ENCODE data around the gene HDAC7.

HDAC7 gene

GRCh38 chr12:47778881-47779280 lies 40.8 kb downstream of the HDAC7 start:
- no peak for DNase-seq (ENCODE audit: low spot score)

GRCh38 chr12:47777741-47778558 lies 41.8 kb downstream of the HDAC7 start:
- DNase-seq (ENCODE audit: low spot score) = no peak

DNA sequence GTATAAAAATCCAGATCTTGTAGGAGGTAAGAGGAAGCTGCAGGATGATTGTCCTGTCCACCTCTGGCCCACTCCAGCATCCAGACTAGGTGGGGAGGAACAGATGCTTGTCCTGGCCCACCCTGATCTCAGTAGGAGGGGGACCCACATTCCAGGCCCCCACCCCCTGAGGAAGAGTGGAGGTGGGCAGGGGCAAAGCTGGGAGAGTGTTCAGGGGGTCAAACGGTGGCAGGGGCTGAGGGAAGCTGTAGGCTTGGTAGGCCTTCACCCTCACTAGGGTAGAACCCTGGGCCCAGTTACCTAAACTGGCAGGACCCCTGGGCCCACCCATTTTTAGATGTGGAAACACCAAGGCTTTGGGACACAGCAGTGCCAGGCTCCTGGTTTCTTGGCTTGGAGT lies 42.6 kb downstream of the HDAC7 start:
- no peak for DNase-seq (ENCODE audit: low spot score)

- no peak for DNase-seq (ENCODE audit: low spot score)
Observed at GRCh38 chr12:47776471-47777143, 43.1 kb downstream of the HDAC7 start.

- DNase-seq (ENCODE audit: low spot score) = no peak
Observed at GRCh38 chr12:47775100-47775911, 44.4 kb downstream of the HDAC7 start.

DNA sequence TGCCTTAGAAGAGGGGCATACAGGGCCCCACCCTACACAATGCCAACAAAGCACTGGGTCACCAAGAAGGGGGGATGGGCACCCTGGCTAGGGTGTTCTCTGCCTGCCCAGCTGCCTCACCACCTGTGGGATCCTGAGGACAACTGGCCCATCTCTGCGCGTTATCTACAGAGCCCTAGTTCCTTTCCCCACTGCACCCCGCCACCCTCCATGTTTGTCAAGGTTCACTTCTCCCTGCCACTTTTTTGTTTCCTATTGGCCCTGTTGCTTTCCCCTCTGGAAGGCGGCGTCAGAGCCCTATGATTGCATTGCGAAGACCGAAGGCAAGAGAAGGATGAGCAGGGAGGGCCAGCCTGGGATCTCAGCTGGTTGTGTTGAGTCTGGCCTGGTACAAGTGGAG lies 45.0 kb downstream of the HDAC7 start:
- no peak for DNase-seq (ENCODE audit: low spot score)

DNA sequence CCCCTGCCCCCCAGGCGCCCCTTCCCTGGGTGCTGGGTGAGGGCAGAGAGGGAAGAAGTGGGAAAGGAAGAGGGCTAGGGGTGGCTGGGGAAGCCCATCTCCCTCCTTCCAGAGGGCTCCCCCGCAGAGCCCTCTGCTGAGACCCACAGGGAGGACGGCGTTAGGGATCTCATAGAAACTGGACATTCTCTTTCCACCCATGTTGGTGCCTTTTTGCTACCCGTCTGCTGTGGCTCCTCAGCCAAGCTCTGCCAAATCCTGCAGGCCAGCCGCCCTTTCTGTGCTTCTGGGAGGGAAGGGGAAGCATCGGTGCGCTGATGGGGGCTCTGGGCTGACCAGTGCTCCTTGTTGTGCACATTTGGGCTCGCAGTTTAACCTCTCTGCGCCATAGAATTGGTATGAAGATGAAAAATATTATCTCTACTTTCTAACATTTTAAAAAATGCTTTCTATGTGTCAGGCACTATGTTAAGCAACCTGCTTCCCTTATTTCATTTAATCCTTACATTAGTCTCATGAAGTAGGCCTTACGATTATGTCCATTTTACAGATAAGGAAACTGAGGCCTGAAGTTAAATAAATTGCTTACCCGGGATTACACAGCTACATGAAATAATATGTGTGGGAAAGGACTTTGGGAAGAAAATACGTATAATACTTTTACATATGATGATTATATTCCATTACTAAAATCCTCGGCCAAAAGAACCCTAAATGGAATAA lies 45.7 kb downstream of the HDAC7 start:
- DNase-seq (ENCODE audit: low spot score) = no peak

GRCh38 chr12:47773062-47773857 lies 46.4 kb downstream of the HDAC7 start, which contains the start of gene SLC48A1:
SLC48A1 (plus strand) TSS chr12:47773238; CDS start chr12:47773305, 67 bp downstream.
- DNase-seq (ENCODE audit: low spot score) = peak; percentile 68

GRCh38 chr12:47772738-47773061 lies 47.0 kb downstream of the HDAC7 start:
- DNase-seq (ENCODE audit: low spot score) = no peak

GRCh38 chr12:47772094-47772660 lies 47.5 kb downstream of the HDAC7 start:
- DNase-seq (ENCODE audit: low spot score) = no peak

DNA sequence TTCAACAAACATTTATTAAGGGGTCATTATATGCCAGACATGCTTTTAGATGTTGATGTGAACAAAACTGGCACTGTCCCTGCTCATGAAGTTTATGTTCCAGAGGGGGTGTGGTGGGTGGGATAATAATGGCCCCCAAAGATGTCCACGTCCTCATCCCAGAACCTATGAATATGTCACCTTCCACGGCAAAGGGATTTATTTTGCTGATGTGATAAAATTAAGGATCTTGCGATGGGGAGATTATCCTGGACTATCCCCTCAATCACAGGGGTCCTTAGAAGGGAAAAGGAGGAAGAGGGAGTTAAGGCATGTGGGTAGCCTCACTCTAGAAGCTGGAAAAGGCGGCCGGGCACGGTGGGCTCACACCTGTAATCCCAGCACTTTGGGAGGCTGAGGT lies 48.4 kb downstream of the HDAC7 start:
- DNase-seq (ENCODE audit: low spot score) = no peak

- no peak for DNase-seq (ENCODE audit: low spot score)
Observed at GRCh38 chr12:47770086-47770726, 49.5 kb downstream of the HDAC7 start.

DNA sequence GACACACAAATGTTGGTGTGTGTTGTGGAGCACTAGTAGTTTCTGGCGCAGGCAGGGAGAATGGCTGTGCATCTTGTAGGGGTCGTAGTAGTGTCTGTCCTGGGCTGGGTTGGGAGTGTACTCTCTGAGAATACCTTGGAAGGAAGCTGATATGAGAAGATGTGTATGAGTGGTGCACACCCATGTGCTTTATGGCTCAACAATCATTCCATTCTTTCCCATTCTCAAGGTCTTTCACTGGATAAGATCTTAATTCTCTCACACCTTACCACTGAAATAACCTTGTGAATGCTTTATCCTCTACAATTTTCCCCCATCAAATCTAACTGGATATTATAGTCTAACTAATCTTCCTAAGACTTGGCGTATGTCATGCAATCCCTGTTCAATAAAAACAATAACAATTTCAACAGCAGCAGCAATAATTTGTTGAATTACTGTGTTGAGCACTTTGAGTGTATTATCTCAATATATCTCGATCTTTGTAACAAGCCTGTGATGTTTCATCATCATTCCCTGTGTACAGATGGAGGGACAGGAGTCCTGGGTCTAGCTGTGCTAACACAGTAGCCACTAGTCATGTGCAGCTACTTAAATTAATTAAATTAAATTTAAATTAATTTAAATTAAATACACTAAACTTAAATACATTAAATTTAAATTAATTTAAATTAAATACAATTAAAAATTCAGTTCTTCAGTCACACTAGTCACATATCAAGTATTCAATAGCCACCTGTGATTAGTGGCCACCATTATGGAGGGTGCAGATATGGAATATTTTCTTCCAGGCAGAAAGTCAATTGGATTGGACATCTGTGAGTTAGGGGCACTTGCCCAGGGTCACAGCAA lies 50.2 kb downstream of the HDAC7 start:
- no peak for DNase-seq (ENCODE audit: low spot score)

DNA sequence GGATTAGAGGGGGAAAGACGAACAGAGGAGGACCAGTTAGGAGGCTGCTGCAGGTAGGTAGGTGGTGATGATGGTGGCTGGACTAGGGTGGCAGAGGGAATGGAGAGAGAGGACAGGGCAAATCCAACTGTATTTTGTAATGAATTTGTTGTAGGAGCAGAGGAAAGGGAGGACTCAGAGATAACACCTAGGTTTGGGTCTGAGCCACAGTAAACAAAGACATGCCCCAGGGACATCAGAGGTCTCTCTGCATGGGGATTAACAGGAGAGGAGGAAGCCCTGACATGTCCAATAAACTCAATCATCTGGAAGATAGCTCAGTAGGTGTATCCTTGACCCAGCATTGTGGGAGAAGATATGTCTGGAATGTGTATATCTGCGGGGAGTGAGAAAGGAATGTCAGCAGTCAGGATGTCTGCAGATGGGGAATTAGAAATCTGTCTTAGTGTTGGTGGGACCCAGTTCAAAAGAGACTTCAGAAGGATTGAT lies 51.3 kb downstream of the HDAC7 start:
- DNase-seq (ENCODE audit: low spot score) = no peak

DNA sequence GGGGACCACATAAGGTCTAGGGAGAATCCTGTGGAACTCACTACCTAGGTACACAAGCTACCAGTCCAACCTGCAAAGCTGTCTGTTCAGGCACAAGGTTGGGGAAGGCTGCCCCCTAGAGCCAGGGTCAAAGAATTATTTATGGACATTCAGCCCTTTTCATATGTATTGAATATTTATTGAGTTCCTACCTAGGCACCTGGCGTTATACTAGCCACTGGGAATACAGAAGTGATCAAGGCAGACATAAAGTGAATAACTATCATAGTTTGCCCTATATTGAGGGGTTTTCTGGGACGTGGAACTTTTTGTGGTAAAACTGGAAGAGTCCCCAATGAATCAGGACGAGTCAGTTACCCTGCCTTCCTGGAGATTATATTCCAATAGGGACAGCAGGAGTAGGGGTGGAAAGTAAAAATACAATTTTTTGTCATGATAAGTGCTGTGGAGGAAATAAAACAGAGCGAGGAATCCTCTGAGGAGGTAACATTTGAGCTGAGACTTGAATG lies 52.4 kb downstream of the HDAC7 start:
- no peak for DNase-seq (ENCODE audit: low spot score)

GRCh38 chr12:47766502-47767215 lies 53.0 kb downstream of the HDAC7 start:
- no peak for DNase-seq (ENCODE audit: low spot score)

- no peak for DNase-seq (ENCODE audit: low spot score)
Observed at GRCh38 chr12:47763481-47764346, 56.0 kb downstream of the HDAC7 start.
